Ovary (tissue), 9 donors: Measurements from ENCODE around the gene SETBP1. TPM values are rescaled to one million over a fixed set of nuclear protein-coding genes. Genes with fewer than 3 reads are reported as not detected.

Source experiments
- DNase-seq, 5 donors: peaks; one replicate each; pipeline ENCODE4 v3.0.0-alpha.2; 2019 to 2020
- H3K27ac ChIP-seq, 2 donors: fragments of 200-600 bp; one replicate each; pipeline versions ENCODE4 v1.5.1 to v1.8.0; 2019 to 2022
- H3K27me3 ChIP-seq: fragments of 200-600 bp; one replicate; pipeline ENCODE4 v1.8.0; 2022
- H3K36me3 ChIP-seq: fragments of 200-600 bp; sonication (generic); one replicate; pipeline ENCODE4 v1.5.1; 2019
- H3K4me1 ChIP-seq: one replicate; pipeline ENCODE4 v1.8.1; 2013; ENCODE audit warnings: mild to moderate bottlenecking, moderate library complexity; ENCODE audit not compliant: insufficient read depth
- H3K4me3 ChIP-seq: fragments of 200-600 bp; sonication (generic); one replicate; pipeline ENCODE4 v1.5.1; 2017
- H3K9me3 ChIP-seq, 2 donors: fragments of 200-600 bp in 1 of 2; sonication (generic) in 1 of 2; one replicate each; pipeline versions ENCODE4 v1.5.1 to v1.8.1; 2013 to 2019; ENCODE audit warnings: mild to moderate bottlenecking in 1 of 2, moderate library complexity in 1 of 2
- CTCF ChIP-seq, 3 donors: fragments of 450-650 bp in 2 of 3; fragments of 200-600 bp in 1 of 3; IDR thresholded peaks; one replicate each; pipeline versions ENCODE4 v1.5.1 to v1.8.0; 2016 to 2022; ENCODE audit warnings: antibody characterized with exemption in 3 of 3, mild to moderate bottlenecking in 1 of 3
- EP300 ChIP-seq: sonication (generic); formaldehyde crosslinking; IDR thresholded peaks from one replicate; pipeline ENCODE4 v1.6.1; 2017; ENCODE audit warnings: antibody characterized with exemption
- POLR2A ChIP-seq: fragments of 450-650 bp; IDR thresholded peaks from one replicate; pipeline ENCODE4 v1.6.1; 2017; ENCODE audit warnings: antibody characterized with exemption, mild to moderate bottlenecking, moderate library complexity
- WGBS, 3 donors: extraction: QIAGEN DNeasy Blood & Tissue Kit in 1 of 3; methylation state at CpG; one replicate each; pipeline versions ENCODE4 v1.1.5 to v1.1.7; 2013 to 2017; 5-methylcytosine and 5-hydroxymethylcytosine counted together
- intact Hi-C, 4 donors: fragments of 100-400 bp; cut with DNase I; formaldehyde crosslinking; loops; one replicate each; pipeline versions ENCODE4 v1.11.0 to v1.15.1; 2022 to 2023
- polyA plus RNA-seq, 2 donors: library from polyadenylated mRNA; stranded (reverse); fragments of 200-250 nt in 1 of 2; fragments of 350-450 nt in 1 of 2; fragmentation: Illumina TruSeq in 1 of 2; extraction: RNeasy Lipid Tissue Mini Kit (QIAGEN cat#74804) in 1 of 2; gene quantifications; one replicate each; pipeline ENCODE4 v1.2.3, GENCODE V29; 2013 to 2014
- total RNA-seq, 7 donors: library from RNA; depleted of rRNA in 2 of 7; stranded (reverse); fragments of >200 nt in 2 of 7; fragmentation: NEBNext Ultra II Directional in 3 of 7; extraction: Animal tissue kit (Norgen Biotek cat#: 25700) in 3 of 7; gene quantifications; one replicate each; pipeline versions ENCODE4 v1.1.0 to v1.2.4, GENCODE V29; 2016 to 2023
- donor health status: DM: no; HTN: no; CAD: no; lungs with moderate emphysema.
- donor health status: DM: no; HTN: no; CAD: no.
- donor health status: Bipolar disorder and iron deficiency.
- donor health status: DM: yes; HTN: yes; CAD: no.
- donor health status: DM: no; HTN: no; CAD: no.
- donor health status: DM: yes; HTN: yes; CAD: no.

The SETBP1 gene
- total and polyA plus RNA-seq, 9 donors: 7.8 to 53.7 (median 28.4) TPM

DNA sequence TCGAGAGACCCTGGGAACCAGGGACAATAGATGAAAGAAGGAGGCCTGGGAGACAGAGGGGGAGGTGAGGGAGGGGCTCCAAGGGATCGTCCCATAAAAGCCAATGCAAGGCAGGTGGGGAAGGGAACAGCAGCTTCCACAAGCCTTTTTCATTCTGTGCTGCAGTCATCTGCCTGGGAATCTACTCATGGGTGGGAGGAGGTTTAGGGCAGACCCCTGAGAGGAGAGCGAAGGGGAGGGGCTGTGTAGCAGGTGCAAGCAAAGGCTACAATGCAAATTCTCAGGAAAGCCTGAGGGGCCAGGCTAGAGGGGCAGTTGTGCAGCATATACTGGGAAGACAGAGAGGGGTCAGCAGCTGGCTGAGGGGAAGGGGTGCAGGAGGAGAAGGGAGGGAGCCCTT lies 135.4 kb downstream of the SETBP1 start:
- H3K4me1 ChIP-seq: peaks cover 5% of the 10 kb centered on the region

DNA sequence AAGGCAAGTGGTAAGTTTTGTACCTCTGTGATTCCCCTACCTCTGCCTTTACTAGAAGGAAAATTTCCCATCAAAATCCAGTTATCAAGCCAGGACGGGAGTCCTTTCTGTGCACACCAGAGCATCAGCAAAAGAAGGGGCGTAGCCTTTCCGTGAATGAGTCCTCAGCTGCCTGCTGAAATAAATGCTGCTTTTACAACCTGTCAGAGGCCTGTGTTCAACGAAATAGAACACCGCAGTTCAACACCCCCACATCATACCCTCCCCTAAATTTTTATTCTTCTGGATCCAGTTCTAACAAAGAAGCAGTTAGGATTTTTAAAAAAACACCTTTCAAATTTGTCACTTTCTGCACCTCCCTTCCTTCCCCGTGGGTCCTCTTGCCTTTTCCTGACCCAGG lies 135.8 kb downstream of the SETBP1 start:
- intact Hi-C loops: no loop called here
- WGBS, 3 donors: 89 to 92% (median 91%) methylated on average over 6 of the region's 6 CpGs
- H3K36me3 ChIP-seq: no peaks in the 10 kb centered on the region

More for the DNA sequence above, 135.4 kb downstream of the SETBP1 start:
- WGBS, 3 donors: 77 to 89% (median 83%) methylated on average over 3 of the region's 3 CpGs
- Histone ChIP-seq H3K36me3 (no peaks in the 10 kb centered on the region), H3K27me3 (no peaks in the 10 kb centered on the region), H3K9me3 (no peaks in the 10 kb centered on the region), H3K27ac (no peak overlapping the region), H3K4me3 (no peak overlapping the region)
- no peak for TF ChIP-seq POLR2A
- no peak for TF ChIP-seq CTCF (IDR thresholded peaks at IDR 0.05)
- no peak for TF ChIP-seq EP300
- no peak for DNase-seq
- intact Hi-C loops: no loop called here

DNA sequence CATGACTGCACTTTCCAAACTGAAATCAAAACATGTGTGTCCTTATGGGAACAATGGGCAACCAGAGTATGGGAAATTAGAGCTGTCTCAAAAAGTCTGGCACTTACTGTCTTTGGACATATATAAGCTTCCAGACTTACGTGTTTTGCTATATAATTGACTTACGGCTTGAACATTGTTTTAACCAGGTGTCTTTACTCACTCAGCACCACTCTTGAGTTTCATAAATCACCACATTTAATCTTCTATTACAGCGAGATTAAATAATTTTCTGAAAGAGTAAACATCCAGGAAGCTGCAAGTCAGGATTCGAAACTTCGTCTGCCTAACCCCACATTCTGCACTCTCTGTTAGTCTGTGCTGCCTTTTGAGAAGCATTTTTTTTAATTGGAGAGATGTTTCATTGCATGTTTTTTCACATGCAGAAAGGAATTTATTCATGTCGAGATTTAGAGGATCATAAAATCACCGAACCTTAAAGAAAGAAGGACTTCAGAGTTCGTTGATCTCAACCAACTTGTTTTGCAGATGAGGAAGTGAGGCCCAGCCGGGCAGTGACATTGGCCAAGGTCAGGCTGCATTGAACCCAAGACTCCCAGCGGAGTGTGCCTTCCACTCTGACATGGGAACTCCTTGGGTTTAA lies 137.3 kb downstream of the SETBP1 start:
- intact Hi-C loops: no loop called here
- Histone ChIP-seq H3K9me3 (no peaks in the 10 kb centered on the region), H3K4me3 (no peak overlapping the region), H3K27ac (no peak overlapping the region), H3K27me3 (no peaks in the 10 kb centered on the region), H3K36me3 (no peaks in the 10 kb centered on the region), H3K4me1 (peaks cover 2% of the 10 kb centered on the region)
- DNase-seq: no peak
- 64 to 75% (median 66%) methylated on average over 10 of the region's 10 CpGs for WGBS, 3 donors
- TF ChIP-seq EP300: no peak
- no peak for TF ChIP-seq CTCF (IDR thresholded peaks at IDR 0.05)
- no peak for TF ChIP-seq POLR2A

More for the DNA sequence above, 135.8 kb downstream of the SETBP1 start:
- Histone ChIP-seq H3K27me3 (no peaks in the 10 kb centered on the region), H3K27ac (no peak overlapping the region), H3K9me3 (no peaks in the 10 kb centered on the region), H3K4me1 (peaks cover 2% of the 10 kb centered on the region), H3K4me3 (no peak overlapping the region)
- TF ChIP-seq CTCF (IDR thresholded peaks at IDR 0.05) (no peak), EP300 (no peak), POLR2A (no peak)
- no peak for DNase-seq

DNA sequence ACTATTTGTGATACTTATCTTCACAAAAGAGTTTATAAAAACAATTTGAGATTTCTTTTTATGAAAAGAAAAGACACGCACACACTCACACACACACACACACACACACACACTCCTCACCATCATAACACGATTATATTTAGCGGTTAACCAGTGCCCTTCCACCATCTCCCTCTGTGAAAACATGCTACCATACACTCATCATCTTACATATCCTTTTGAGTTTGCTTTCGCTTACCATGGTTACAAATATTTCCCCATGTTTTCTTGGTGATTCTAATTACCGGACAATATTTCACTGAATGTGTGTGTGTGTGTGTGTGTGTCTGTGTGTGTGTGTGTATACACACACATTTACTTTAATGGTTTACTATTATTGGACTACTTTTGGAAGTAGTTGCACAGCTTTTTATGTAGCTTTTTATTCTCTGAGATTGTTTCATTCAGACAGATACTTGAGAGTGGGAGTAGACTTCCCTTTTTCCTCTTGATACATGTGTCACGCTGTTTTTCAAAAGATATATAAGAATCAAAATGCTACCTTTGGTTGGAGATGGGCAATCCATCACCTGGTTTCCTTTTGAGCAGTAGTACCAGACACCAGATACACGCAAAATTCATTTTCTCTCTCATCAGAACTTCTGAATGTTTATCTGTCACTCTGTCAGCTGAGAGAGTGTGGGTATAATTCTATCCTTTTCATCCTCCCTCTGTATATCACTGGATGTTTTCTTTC lies 138.1 kb downstream of the SETBP1 start:
- H3K36me3 ChIP-seq: no peaks in the 10 kb centered on the region
- no peak overlapping the region for H3K4me3 ChIP-seq
- peaks cover 4% of the 10 kb centered on the region for H3K4me1 ChIP-seq
- DNase-seq: no peak
- no peaks in the 10 kb centered on the region for H3K27me3 ChIP-seq
- H3K27ac ChIP-seq: no peak overlapping the region
- intact Hi-C loops: no loop called here
- WGBS, 3 donors: 82 to 88% (median 85%) methylated on average over 7 of the region's 7 CpGs
- TF ChIP-seq EP300 (no peak), CTCF (IDR thresholded peaks at IDR 0.05) (no peak)
- no peaks in the 10 kb centered on the region for H3K9me3 ChIP-seq
